ENCODE results near the gene AKR1C3.

- TF ChIP-seq CTCF (IDR thresholded peaks at IDR 0.05) = no peak
- no peak for TF ChIP-seq POLR2A (IDR thresholded peaks at IDR 0.05)
- no peak for TF ChIP-seq EP300 (IDR thresholded peaks at IDR 0.05)
- TF ChIP-seq POLR2AphosphoS5 (IDR thresholded peaks at IDR 0.05) = no peak
These were observed 25.8 kb upstream of the AKR1C3 start for GRCh38 chr10:5068274-5068984.

Measured in stomach (tissue), 4 donors.